Daoy (cell line): Measurements from ENCODE around the gene RFX2. TPM values are rescaled to one million over a fixed set of nuclear protein-coding genes. Genes with fewer than 3 reads are reported as not detected.
A peak's percentile ranks its signal among the peaks of the same experiment; 100 is the strongest.

Experiments used
- DNase-seq: peaks from one replicate; pipeline ENCODE4 v3.0.0-alpha.2; 2015; ENCODE audit warnings: low read depth
- total RNA-seq: library from RNA; depleted of rRNA; stranded (reverse); fragments of >200 nt; shearing (Covaris generic); gene quantifications from 2 replicates; pipeline ENCODE4 v1.2.3, GENCODE V29; 2014; rRNA removed

RFX2 gene
- total RNA-seq, 1 experiment from 2014 or later: 11.1 TPM

- DNase-seq: no peak
These were observed 154.7 kb downstream of the RFX2 start for GRCh38 chr19:5955636-5955935.

- peak; percentile 25 for DNase-seq
These were observed 156.0 kb downstream of the RFX2 start for GRCh38 chr19:5954293-5954692.

- DNase-seq: peak; percentile 24
These were observed 156.6 kb downstream of the RFX2 start for GRCh38 chr19:5953680-5954213.

GRCh38 chr19:5953030-5953589 is 157.2 kb downstream of the RFX2 start:
- DNase-seq: no peak

- DNase-seq: no peak
These were observed 157.9 kb downstream of the RFX2 start for GRCh38 chr19:5952193-5953029.

GRCh38 chr19:5951338-5951861 is 158.9 kb downstream of the RFX2 start:
- DNase-seq: no peak

GRCh38 chr19:5950741-5951140 is 159.6 kb downstream of the RFX2 start:
- DNase-seq: no peak

- DNase-seq: no peak
These were observed 160.5 kb downstream of the RFX2 start for GRCh38 chr19:5949792-5950305.

GRCh38 chr19:5948752-5949564 is 161.3 kb downstream of the RFX2 start:
- DNase-seq: no peak

- DNase-seq: no peak
These were observed 162.9 kb downstream of the RFX2 start for GRCh38 chr19:5947435-5947834.

- DNase-seq: no peak
These were observed 166.7 kb downstream of the RFX2 start for GRCh38 chr19:5943623-5944022.

Other genes starting within 250 kb of the RFX2 start
- gene FUT5, start 240.0 kb downstream of the RFX2 start, total RNA-seq: not detected in 2 replicates
- 354 and 408 TPM in 2 replicates for gene NDUFA11, start 206.7 kb downstream of the RFX2 start, total RNA-seq
- gene VMAC, start 205.6 kb downstream of the RFX2 start, total RNA-seq: 0.89 and 1.7 TPM in 2 replicates
- gene CAPS, start 196.2 kb downstream of the RFX2 start, total RNA-seq: 1.6 and 1.8 TPM in 2 replicates
- 64.5 and 83.0 TPM in 2 replicates for gene RANBP3, start 132.4 kb downstream of the RFX2 start, total RNA-seq
- gene ACSBG2, start 25.2 kb upstream of the RFX2 start, total RNA-seq: not detected in 2 replicates
- 8.0 and 15.4 TPM in 2 replicates for gene MLLT1, start 169.5 kb upstream of the RFX2 start, total RNA-seq
- gene ACER1, start 223.1 kb upstream of the RFX2 start, total RNA-seq: not detected in 2 replicates